Measurements from ENCODE around the gene PKDREJ.
"Not testable (repeated sequence)": the region's sequence is repeated elsewhere in the genome, so short reads cannot be mapped to it uniquely, and the experiment has no call there.

PKDREJ gene

DNA sequence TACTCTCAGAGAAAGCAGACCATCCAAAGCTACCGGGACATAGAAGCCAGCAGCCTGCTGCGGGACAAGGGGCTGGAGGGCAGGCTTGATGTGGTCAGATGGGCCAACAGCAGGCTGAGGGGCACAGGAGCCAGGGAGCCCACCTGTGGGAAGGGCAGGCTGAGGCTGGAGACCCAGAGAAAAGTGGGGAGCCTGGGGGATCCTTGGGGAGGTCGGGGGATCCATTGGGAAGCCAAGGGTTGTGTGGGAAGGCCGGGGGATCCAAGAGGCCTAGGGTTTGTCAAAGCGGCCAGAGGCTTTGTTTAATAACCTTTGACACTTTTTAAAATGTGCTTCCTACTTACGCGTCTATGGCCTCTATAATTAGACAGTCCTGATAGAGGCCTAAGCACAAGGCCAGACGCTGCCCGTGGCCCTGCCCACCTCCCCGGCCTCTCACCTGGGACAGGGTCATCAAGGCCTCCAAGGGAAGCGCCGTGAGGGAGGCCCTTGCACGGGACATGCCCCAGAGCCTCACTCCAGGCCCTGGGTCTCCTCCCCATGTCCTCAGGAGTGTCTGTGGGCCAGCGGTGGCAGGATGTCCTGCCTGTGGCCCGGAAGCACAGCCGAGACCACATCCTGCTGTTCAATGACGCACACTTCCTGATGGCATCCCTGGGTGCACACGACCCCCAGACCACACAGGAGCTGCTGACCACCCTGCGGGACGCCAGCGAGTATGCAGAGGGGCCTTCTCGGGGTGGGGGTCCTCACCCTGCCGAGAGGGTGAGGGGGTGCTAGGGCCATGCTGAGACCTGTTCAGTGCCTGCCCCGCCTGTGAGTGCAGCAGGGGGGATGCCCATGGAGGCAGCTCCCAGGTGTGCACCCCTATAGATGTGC is 25.0 kb upstream of the PKDREJ start:
- DNase-seq, result no peak

DNA sequence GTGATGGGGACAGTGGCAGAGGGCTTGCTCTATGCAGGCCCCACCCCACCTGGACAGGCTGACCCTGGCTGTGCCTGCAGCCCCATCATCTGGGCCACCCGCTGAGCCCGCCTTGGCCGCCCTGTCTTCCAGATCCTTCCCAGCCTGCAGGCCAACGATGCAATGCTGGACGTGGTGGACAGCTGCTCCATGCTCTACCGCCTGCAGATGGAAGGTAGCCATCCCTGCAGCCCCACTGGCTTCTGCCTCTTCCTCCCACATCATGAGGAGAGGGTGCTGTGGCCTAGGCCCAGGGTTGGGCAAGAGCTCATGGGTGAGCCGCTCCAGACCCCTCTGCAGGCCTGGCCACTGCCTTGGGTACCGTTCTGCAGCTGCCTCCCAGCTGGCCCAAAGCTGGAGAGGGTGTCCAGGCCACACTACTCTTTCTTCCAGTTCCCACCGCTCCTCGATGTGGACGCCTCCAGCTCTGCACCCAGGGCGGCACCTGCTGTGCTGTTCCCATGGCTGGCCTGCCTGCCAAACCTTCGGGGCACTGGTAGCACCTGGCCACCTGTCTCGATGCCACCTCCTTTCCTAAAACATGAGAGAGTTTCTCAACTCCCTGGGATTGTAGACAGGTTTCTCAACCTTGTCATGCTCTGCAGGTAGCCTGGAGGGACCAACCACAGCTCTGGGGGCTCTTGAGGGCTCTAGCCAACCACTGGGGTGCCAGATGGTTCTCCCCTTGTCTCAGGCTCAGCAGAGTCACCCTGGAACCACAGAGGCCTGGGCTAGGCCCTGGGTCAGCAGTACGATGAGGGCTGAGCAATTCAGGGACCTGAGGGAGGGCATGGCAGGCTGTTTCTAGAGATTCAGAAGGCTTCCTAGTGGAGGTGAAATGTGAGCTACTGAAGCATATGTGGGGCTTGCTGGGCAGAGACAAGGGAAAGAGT is 24.1 kb upstream of the PKDREJ start:
- no peak for DNase-seq

DNA sequence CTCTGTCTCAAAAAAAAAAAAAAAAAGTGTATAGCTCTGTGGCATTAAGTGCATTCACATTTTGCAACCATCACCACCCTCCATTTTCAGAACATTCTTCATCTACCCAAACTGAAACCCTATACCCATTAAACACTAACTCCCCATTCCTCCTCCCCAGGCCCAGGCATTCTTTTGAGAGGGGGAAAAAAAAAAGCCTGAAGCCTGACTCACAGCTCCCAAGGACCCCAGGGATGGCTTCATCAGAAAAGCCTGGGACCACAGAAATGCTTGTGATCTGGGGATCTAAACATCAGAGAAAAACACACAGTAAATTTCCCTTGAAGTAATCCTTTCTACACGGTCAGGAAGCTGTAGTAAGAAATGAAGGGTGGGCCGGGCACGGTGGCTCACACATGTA is 22.9 kb upstream of the PKDREJ start:
- no peak for DNase-seq

DNA sequence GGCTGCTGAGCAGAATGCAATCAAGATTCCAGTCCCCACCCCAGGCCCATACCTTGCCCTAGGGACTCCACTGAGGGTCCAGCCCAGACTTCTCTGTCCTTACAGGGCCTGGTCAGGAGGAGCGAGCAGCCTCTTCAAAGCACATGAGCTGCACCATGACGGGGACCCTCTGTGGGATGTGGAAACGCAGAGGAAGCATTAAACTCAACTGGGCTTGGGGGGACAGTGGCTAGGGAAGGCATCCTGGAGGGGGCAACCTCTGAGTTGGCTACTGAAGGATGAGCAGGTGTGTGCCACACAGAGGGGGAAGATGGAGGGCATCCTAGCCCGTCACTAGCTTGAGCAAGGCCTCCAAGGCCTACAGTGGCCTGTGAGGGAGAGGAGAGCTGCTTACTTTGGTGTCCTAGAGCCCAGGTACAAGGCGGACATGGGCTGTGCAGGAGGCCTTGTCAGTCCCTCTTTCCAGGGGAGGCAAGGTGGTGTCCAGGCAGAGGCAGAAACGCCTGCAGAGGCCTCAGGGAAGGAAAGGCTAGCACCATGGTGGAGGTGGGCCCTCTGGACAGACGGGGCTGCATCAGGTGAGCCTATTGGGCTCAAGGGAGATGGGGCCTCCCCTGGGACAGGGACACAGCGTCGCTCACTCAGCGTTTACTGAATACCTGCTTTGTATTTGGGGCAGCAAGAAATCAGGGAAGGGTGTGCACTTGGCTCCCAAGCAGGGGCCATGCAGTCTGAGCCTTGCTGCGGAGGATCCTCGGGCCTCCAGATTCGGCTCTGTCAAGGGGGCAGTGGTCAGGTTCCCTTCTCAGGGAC is 18.9 kb upstream of the PKDREJ start:
- no peak for DNase-seq

DNA sequence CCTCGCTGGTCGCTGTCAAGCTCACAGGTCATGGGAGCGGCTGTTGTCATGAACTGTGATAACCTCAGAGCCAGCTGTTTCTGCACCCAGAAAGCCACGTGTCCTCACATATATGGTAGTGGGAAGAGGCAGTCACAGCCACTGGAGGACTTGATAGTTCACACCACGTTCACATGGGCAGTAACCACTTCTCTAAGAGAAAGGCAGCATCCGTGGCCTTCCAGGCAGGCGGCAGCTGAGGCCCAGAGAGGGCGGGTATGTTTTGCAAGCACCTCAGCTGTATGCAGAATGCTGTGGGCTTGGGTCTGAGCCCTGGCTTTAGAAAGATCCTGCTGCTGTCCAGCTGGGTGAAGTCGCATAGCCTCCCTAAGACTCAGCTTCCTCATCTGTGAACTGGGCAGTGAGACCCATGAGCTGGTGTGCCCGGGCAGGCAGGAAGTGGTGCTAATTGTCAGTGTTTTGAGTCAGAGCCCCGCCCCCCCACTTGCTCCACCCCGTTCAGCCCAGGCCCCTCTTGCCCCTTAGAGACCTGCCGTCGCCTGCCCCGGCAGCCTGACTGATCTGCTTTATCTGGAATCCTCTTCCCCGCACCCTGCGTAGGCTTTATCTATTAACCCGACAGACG is 18.0 kb upstream of the PKDREJ start:
- no peak for DNase-seq

DNA sequence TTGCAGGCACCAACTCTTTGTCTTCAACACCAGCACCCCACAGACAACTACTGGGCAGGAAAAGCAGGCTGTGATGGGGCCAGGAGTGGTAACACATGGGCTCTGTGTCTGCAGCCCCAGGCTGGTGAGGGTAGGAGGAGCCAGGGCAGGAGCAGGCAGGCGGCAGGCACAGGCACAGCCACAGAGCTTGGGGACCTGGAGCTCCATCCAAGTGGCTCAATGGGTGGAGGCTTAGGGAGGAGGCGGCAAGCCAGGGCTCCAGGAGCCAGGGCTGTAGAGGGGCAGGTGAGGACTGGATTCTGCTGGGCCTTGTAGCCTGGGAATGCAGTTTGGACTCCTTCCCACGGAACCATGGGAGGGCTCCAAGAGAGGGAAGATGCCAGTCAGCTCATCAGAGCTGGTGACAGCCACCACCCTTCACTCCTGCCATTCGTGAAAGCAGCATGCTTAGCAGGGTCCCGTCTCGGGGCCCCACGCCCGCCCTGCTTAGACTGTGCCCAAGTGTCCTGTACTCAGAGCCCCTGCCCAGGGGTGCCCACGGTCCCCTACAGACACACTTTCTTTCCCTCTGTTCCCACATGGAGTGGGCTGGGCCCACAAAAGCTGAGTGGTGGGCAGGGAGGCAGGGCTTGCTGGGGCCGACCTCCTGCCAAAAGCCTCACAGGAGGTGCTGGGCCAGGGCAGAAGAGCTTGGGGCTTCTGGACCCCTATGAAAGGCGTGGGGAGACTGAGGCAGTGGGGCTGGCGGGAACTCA is 17.1 kb upstream of the PKDREJ start:
- no peak for DNase-seq

DNA sequence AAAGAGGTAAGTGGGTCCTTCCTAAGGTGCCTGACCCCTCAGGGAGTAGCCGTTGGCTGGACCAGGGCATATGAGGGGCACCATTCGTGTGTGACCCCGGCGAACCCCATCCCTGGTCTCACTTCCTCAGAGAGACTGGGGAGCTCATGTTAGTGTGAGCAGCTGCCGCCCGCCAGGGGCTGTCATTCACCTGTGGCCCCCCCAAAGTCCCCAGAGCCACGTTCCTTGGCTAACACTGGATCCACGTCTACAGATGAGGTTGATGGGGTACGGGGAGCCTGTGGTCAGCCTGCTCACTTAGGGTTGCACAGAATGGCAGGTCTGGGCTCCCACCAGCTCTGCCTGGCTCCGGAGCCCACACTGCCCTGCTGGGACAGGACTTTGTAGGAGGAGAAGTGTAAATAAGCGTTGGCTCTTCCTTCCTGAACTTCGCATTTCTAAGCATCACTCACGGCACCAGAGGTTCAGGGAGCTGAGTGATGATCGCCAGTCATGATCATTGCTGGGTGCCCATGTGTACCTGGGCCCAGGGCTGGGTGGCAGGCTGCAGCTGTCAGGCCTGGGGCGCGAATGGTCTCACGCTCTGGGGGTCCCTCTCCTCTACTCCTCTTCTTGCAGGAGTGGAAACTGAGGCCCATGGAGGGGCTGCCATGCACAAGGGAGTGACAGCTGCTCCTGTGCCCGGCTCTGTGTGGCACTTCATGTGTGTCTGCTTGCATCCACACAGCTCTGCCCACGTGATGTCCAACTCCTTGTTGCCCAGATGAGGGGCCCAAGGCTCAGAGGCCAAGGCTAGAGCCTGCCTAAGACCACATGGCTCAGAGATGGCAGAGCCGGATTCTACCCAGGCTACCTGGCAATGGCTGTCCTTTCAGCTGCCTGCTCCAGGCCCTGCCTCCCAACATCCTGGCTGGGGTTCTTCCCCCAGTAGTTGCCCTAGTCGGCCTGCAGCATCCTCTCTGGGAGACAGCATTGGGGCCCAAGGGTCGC is 15.8 kb upstream of the PKDREJ start:
- no peak for DNase-seq

DNA sequence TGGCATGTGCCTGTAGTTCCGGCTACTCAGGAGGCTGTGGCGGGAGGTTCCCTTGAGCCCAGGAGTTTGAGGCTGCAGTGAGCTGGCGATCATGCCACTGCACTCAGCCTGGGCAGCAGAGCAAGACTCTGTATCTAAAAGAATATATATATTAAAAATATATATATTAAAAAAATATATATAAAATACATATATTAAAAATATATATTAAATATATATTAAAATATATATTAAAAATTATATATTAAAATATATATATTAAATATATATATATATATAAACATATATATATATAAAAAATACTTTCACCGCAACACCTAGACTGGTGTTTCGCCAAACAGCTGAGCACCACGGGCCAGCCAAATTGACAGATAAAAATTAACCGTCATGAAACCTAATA is 13.4 kb upstream of the PKDREJ start:
- DNase-seq, result no peak

DNA sequence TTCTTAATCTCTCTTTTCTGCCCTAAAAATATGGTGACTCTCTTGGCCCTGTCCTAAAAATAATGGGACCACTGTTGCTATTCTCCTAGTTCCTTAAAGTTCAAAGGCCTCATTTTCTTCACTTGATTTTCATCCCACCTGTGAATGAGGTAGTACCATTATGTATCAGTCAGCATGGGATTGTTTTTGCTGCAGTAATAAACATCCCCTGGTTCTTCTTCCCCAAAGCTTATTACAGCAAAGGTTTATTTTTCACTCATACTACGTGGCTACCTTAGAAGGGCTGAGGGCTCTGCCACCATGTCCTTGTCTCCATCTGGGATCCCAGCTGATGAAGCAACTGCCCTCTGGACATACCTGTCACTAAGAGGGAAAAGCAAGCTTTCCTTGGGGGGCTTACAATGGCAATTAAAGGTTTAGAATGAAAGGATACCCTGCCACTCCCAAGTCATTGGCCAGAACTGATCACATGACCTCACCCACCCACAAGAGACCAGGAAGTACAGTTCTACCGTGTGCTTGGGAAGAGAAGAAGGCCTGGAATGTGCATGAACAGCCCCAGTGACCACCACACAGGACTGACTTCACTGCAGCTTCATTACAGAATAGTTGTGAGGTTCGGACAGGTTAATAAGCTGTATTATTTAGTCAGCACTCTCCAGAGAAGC is 12.4 kb upstream of the PKDREJ start:
- no peak for DNase-seq

DNA sequence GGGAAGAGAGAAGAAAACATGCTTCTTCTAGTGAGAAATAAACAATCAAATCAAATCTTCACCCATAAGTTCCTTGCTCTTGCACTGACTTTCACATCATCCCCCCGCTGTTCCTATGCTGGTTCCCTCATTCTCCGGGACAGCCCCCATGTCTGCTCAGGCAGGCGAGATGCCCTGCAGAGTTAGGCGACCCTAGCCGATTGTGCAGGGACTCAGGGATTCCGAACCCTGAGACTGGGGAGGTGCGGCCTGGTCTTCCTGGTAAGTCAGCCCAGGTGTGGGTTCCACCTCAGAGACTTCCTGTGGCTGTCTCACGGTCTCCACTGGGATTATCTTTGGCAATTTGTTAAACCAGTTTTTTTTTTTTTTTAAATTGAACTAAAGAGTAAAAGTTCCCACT is 11.2 kb upstream of the PKDREJ start:
- DNase-seq, result no peak

DNA sequence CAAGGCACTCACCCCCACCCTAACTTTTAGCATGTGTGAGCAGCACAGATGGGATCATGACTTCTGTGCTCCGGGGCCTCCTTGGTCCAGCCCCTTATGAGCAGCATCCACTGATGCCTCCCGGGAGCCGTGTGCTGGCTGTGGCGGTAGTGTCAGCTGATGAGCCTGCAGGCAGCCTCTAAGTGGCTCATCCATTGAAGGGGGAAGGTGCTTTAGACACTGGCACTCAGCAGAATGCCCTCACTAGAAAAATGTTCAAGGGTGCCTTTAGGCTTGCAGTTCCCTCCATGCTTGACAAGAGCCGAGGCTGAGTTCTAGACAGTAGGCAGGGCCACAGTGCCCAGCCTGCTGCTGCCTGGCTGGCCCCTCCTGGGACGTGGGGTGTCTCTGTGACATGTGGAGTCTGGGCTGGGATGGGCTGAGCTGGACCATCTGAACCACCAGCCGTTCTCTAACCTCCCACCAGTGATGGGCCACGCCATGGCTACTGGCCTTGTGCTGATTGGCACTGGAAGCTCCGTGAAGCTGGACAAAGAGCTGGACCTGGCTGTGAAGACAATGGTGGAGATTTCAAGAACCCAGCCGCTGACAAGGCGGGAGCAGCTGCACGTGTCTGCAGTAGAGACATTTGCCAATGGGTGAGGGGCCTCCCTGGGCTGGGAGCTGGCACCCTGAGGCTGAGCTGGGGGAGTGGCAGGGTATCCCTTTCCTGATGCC is 10.4 kb upstream of the PKDREJ start:
- DNase-seq, result no peak

DNA sequence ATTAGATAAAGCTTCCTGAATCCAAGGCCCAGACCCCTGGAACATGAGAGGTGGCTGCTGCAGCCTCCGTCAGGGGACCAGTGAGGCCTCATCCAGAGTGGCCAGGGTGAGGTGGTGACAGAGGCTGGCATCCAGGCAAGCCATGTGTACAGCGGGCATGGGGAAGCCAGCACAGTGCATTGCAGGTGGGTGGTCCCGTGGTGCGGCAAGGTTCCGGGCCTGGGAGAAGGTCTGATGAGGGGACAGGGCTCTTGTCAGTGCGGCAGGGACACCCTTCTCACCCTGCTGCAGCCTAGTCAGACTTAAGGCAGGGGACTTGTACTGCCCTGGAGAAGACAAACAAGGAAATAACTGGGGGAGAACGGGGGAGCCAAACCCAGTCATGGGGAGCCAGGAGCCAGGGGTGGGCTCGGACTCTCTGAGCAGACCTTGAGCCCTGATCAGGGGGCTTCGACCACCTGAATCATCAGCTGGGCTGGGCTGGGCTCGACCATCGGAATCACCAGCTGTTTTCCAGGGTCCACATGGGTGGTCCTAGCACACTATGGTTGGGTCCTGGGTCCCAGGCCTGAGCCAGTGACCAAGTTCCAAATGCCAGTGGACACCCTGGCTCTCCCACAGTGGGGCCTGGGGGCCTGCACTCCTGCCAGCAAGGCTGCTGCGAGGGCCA is 9.8 kb upstream of the PKDREJ start:
- no peak for DNase-seq

DNA sequence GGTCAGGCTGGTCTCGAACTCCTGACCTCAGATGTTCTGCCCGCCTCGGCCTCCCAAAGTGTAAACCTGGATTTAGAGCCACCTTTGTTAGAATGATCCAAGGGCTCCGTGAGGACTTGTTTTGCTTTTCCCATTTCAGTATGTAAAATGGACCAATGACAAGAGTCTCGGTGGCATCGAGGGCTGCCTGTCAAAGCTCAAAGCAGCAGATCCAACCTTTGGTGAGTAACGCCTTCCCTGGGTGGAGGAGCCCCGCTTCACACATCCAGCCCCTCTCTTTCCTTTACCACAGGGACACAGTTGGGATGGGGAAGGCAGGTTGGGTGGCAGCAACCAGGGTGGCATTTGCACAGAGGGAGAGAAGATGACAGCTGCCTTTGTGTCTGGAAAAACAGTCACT is 9.1 kb upstream of the PKDREJ start:
- DNase-seq, result no peak

DNA sequence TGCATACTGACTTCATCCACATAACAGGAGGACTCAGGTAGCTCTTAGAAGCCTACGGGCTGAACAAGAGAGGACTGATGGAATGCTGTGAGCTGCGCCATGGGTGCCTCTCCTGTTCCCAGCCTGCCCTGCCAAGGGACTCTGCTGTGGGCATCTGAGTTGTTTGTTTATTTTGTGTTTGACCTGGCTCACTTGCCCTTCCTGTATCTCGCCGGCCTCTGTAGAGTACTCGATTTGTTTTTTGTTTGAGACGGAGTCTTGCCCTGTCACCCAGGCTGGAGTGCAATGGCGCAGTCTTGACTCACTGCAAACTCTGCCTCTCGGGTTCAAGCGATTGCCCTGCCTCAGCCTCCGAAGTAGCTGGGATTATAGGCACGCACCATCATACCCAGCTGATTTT is 6.4 kb upstream of the PKDREJ start:
- no peak for DNase-seq

DNA sequence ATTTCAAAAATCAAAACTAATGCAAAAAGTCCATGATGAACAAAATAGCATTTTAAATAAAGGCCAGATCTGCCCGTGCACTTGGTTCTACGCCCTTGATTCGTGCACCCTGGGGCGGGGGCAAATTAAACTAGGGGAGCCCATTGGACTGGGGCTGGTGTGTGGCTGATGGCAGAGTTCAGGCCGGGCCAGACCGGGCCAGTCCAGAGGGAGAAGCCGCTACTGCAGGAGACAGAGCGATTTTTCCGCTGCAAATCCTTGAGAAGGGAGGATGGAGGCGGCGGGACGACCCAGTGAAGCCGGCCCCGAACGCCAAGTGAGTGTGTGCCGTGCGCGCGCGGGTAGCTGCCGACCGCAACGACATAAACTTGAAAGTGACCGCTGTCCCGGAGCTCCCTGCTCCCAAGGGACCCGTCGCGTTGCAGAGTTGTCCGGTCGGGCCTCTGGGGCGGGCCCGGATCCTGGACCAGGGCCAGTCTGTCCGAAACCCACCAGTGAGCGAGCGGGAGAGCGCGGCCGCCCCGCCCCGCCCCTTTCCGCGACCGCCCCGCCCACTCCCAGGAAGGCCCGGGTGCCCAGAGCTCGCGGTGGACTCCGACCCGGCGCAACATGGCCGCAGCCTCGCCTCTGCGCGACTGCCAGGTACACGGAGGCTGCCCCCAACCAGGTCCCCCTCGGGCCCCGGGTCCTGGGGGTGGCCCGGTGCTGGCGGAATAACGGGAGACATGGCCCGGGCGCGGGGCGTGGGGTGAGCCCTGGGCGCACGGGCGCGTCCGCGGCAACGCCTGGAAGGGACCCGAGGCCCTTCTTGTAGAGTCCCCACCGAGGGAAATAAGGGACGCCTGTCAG is 4.5 kb upstream of the PKDREJ start, which contains the start of gene TTC38:
TSS of gene TTC38 (plus strand) at position 578 of the 849 bp plus-strand sequence. CDS start at position 610, 32 bp downstream.
- peak; percentile 6 for DNase-seq

DNA sequence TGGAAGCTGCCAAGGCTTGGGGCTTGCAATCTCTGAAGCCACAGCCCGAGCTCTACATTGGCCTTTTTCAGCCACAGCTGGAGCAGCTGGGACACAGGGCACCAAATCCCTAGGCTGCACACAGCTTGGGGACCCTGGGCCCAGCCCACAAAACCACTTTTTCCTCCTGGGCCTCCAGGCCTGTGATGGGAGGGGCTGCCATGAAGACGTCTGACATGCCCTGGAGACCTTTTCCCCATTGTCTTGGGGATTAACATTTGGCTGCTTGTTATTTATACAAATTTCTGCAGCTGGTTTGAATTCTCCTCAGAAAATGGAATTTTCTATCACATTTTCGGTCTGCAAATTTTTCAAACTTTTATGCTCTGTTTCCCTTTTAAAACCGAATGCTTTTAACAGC is 2.5 kb upstream of the PKDREJ start:
- not testable (repeated sequence) for DNase-seq

DNA sequence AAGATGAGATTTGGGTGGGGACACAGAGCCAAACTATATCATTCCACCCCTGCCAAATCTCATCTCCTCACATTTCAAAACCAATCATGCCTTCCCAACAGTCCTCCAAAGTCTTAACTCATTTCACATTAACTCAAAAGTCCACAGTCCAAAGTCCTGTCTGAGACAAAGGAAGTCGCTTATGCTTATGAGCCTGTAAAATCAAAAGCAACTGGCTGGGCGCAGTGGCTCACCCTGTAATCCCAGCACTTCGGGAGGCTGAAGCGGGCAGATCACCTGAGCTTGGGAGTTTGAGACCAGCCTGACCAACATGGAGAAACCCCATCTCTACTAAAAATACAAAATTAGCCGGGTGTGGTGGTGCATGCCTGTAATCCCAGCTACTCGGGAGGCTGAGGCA is 1.4 kb upstream of the PKDREJ start:
- DNase-seq, result not testable (repeated sequence)

Measured in NCI-H1105 treated with DMSO at 0.1 percent for 48 hours (cell line).